HCT116 (cell line): ENCODE measurements around the gene SGMS1. TPM values are rescaled to one million over a fixed set of nuclear protein-coding genes. Genes with fewer than 3 reads are reported as not detected.

Experiments
- ATAC-seq: fragments of 200-7000 bp; cut with Tn5 transposase; 2 replicates; pipeline ENCODE4 v1.9.1; 2020; ENCODE audit warnings: mild to moderate bottlenecking, moderate library complexity
- BruUV-seq: library from RNA; stranded (reverse); fragments of 400-500 nt; replicated peaks from 2 replicates; lab custom pipeline; 2021; lab: Mats Ljungman, UMichigan
- CTCF ChIA-PET: fragments of 300-600 bp; sonication (Branson Sonifier 250); formaldehyde crosslinking; loops from one replicate; lab custom pipeline; 2021; ENCODE audit warnings: antibody characterized with exemption; lab: Charles Lee
- POLR2A ChIA-PET: fragments of 300-600, 350-600 bp; sonication (Branson Sonifier 250); formaldehyde crosslinking; loops from one replicate; lab custom pipeline; 2021; ENCODE audit warnings: antibody characterized with exemption; lab: Charles Lee
- RAD21 ChIA-PET, 2 experiments: fragments of 300-600 bp; sonication (Branson Sonifier 250); formaldehyde crosslinking; loops; one replicate each; lab custom pipeline; 2023; ENCODE audit warnings: low total read pairs in 2 of 2; ENCODE audit not compliant: uncharacterized antibody in 2 of 2, unreplicated experiment in 2 of 2, low non-redundant PET in 1 of 2; lab: Charles Lee
- DNase-seq: peaks from one replicate; pipeline ENCODE4 v3.0.0-alpha.2; 2010; ENCODE audit warnings: low read depth, low spot score
- H2AFZ ChIP-seq: fragments of 200-600 bp; shearing (Covaris generic), sonication (generic); 2 replicates; pipeline ENCODE4 v1.6.1; 2017; ENCODE audit warnings: low read depth, mixed run types, mixed read lengths, antibody characterized with exemption, low read length; ENCODE audit not compliant: poor library complexity, severe bottlenecking
- H3K27ac ChIP-seq: 2 replicates; pipeline ENCODE4 v1.5.1; 2012; ENCODE audit warnings: low read depth, low read length
- H3K27me3 ChIP-seq: fragments of 200-600 bp; sonication (generic); 2 replicates; pipeline ENCODE4 v1.6.1; 2016; ENCODE audit warnings: mixed run types, low read length, mixed read lengths; ENCODE audit not compliant: insufficient read depth
- H3K36me3 ChIP-seq, 2 experiments: fragments of 200-500 bp in 1 of 2; fragments of 200-600 bp in 1 of 2; sonication (Bioruptor generic) in 1 of 2; sonication (generic) in 1 of 2; 2 replicates each; pipeline versions ENCODE4 v1.5.1 to v1.6.1; 2014 to 2016; ENCODE audit warnings: low read length in 2 of 2, inconsistent platforms in 1 of 2, mixed read lengths in 1 of 2, mixed run types in 1 of 2; ENCODE audit not compliant: insufficient read depth in 2 of 2, control insufficient read depth in 1 of 2
- H3K4me1 ChIP-seq, 2 experiments: fragments of 200-600 bp in 1 of 2; sonication (generic) in 1 of 2; 2 replicates each; pipeline versions ENCODE4 v1.5.1 to v1.6.1; 2012 to 2017; ENCODE audit warnings: low read length in 2 of 2, inconsistent platforms in 1 of 2, mild to moderate bottlenecking in 1 of 2, mixed read lengths in 1 of 2, mixed run types in 1 of 2, moderate library complexity in 1 of 2; ENCODE audit not compliant: insufficient read depth in 2 of 2, control insufficient read depth in 1 of 2
- H3K4me2 ChIP-seq: fragments of 200-600 bp; sonication (generic); 2 replicates; pipeline ENCODE4 v1.6.1; 2017; ENCODE audit warnings: mixed run types, low read length, mixed read lengths
- H3K4me3 ChIP-seq, 2 experiments: fragments of 200-600 bp in 1 of 2; sonication (generic) in 1 of 2; replicated peaks in 1 of 2; 2 replicates each; pipeline ENCODE4 v1.5.1; 2011 to 2016; ENCODE audit warnings: low read length in 2 of 2, control low read depth in 1 of 2, low read depth in 1 of 2, mild to moderate bottlenecking in 1 of 2, mixed read lengths in 1 of 2, mixed run types in 1 of 2
- H3K79me2 ChIP-seq: fragments of 200-600 bp; sonication (generic); 2 replicates; pipeline ENCODE4 v1.6.1; 2017; ENCODE audit warnings: mild to moderate bottlenecking, mixed run types, low read length, moderate library complexity, mixed read lengths; ENCODE audit not compliant: insufficient read depth
- H3K9ac ChIP-seq: fragments of 200-600 bp; sonication (generic); 2 replicates; pipeline ENCODE4 v1.6.1; 2016; ENCODE audit warnings: low read length, mixed read lengths
- H3K9me2 ChIP-seq: fragments of 200-600 bp; sonication (generic), shearing (Covaris generic); 2 replicates; pipeline ENCODE4 v1.6.1; 2017; ENCODE audit warnings: mixed run types, mild to moderate bottlenecking, moderate library complexity; ENCODE audit not compliant: insufficient read depth
- H3K9me3 ChIP-seq, 2 experiments: fragments of 200-500 bp in 1 of 2; fragments of 200-600 bp in 1 of 2; sonication (Bioruptor generic) in 1 of 2; sonication (generic) in 1 of 2; 2 replicates each; pipeline ENCODE4 v1.6.1; 2014 to 2017; ENCODE audit warnings: low read length in 2 of 2, mixed read lengths in 2 of 2, inconsistent platforms in 1 of 2, low read depth in 1 of 2, mild to moderate bottlenecking in 1 of 2, mixed run types in 1 of 2, moderate library complexity in 1 of 2; ENCODE audit not compliant: control insufficient read depth in 1 of 2, insufficient read depth in 1 of 2
- H4K20me1 ChIP-seq: fragments of 200-600 bp; sonication (generic), shearing (Covaris generic); 2 replicates; pipeline ENCODE4 v1.6.1; 2017; ENCODE audit warnings: mixed run types, mild to moderate bottlenecking, moderate library complexity; ENCODE audit not compliant: insufficient read depth
- CTCF ChIP-seq, 3 experiments: fragments of 200-600 bp in 1 of 3; sonication (generic) in 1 of 3; IDR thresholded peaks in 2 of 3; conservative IDR thresholded peaks in 1 of 3; 2 replicates each; pipeline ENCODE4 v1.5.1; 2012 to 2017; ENCODE audit warnings: low read depth in 2 of 3, low read length in 2 of 3, antibody characterized with exemption in 1 of 3, borderline replicate concordance in 1 of 3, control low read depth in 1 of 3, mild to moderate bottlenecking in 1 of 3, mixed read lengths in 1 of 3, mixed run types in 1 of 3, moderate library complexity in 1 of 3; ENCODE audit not compliant: insufficient read depth in 1 of 3
- EGR1 ChIP-seq: IDR thresholded peaks from 2 replicates; pipeline ENCODE4 v1.6.1; 2012; ENCODE audit warnings: low read depth
- ELF1 ChIP-seq: IDR thresholded peaks from 2 replicates; pipeline ENCODE4 v1.6.1; 2012; ENCODE audit warnings: low read depth, borderline replicate concordance
- EZH2phosphoT487 ChIP-seq: fragments of 200-600 bp; IDR thresholded peaks from 2 replicates; pipeline ENCODE4 v1.6.1; 2018; ENCODE audit warnings: antibody characterized with exemption, borderline replicate concordance
- RAD21 ChIP-seq: IDR thresholded peaks from 2 replicates; pipeline ENCODE4 v1.6.1; 2012; ENCODE audit warnings: low read depth, mild to moderate bottlenecking
- YY1 ChIP-seq: IDR thresholded peaks from 2 replicates; pipeline ENCODE4 v1.6.1; 2011; ENCODE audit warnings: low read length, low read depth, moderate library complexity, mild to moderate bottlenecking; ENCODE audit not compliant: insufficient replicate concordance; ENCODE audit errors: extremely low read depth
- ZFX ChIP-seq: fragments of 450-650 bp; IDR thresholded peaks from 2 replicates; pipeline ENCODE4 v1.6.1; 2017
- ZNF274 ChIP-seq: fragments of 200-500 bp; sonication (Bioruptor generic); IDR thresholded peaks from 2 replicates; pipeline ENCODE4 v1.6.1; 2014; ENCODE audit warnings: mild to moderate bottlenecking, low read depth, low read length, inconsistent platforms
- intact Hi-C: fragments of 100-400 bp; cut with micrococcal nuclease; formaldehyde crosslinking; loops from 2 replicates; pipeline ENCODE4 v1.10.0; 2022
- total RNA-seq: library from RNA; stranded (reverse); gene quantifications from one replicate; pipeline ENCODE4 v1.2.1, GENCODE V29; 2021; ENCODE audit not compliant: unreplicated experiment

SGMS1 gene
- total RNA-seq, 1 experiment from 2014 or later, result 29.1 TPM

- TF ChIP-seq ZFX, result no peak
- TF ChIP-seq ZNF274, result no peak
- no peak for TF ChIP-seq ELF1
- no peak for TF ChIP-seq EZH2phosphoT487
- TF ChIP-seq EGR1, result no peak
These were observed 69.3 kb downstream of the SGMS1 start (continued) for GRCh38 chr10:50554376-50554994.

- H3K4me3 ChIP-seq, result no peak overlapping the region
- POLR2A ChIA-PET, result no interaction called here
- no peaks in the 10 kb centered on the region for H3K9me2 ChIP-seq
- CTCF ChIA-PET, result interaction anchor here (0.8 to 1.1 kb wide), 2 partner anchors 19 to 185 kb away, joined by 3 read pairs; no protein-coding TSS in a partner anchor
- no peak overlapping the region for H3K4me2 ChIP-seq
- no peaks in the 10 kb centered on the region for H3K36me3 ChIP-seq
- no TSS peak for BruUV-seq
- no peaks in the 10 kb centered on the region; a peak in 1 of 4 replicates for H3K4me1 ChIP-seq
- ATAC-seq (peak; percentile 89), DNase-seq (no peak)
- H3K27ac ChIP-seq, result no peak overlapping the region
- H3K79me2 ChIP-seq, result no peaks in the 10 kb centered on the region; the same call in 1 of the 2 replicates
- H3K9me3 ChIP-seq, result no peaks in the 10 kb centered on the region
- no peak overlapping the region for H2AFZ ChIP-seq
- H3K9ac ChIP-seq, result no peak overlapping the region
- intact Hi-C loops, result no loop called here
- RAD21 ChIA-PET, result no interaction called here
- no peaks in the 10 kb centered on the region for H4K20me1 ChIP-seq
- H3K27me3 ChIP-seq, result no peaks in the 10 kb centered on the region
- TF ChIP-seq RAD21, result peak; percentile 39
- TF ChIP-seq YY1, result no peak
- peak in 2 of 3 experiments; percentile 40 to 56; a peak in 4 of 6 replicates for TF ChIP-seq CTCF (IDR thresholded peaks at IDR 0.05 in 2 of 3, conservative IDR thresholded peaks at IDR 0.05 in 1 of 3; ENCODE audit: borderline replicate concordance in 1 of 3, insufficient read depth in 1 of 3, low read depth in 2 of 3, low read length in 2 of 3)
These were observed 70.8 kb downstream of the SGMS1 start for GRCh38 chr10:50552771-50553535.
